Neuronal stem cell (in vitro differentiated cells): Measurements from ENCODE around the gene BCOR.
A peak's percentile ranks its signal among the peaks of the same experiment; 100 is the strongest.

ENCODE experiments used
- DNase-seq: peaks from one replicate; pipeline ENCODE4 v3.0.0-alpha.2; 2013; ENCODE audit warnings: low spot score
- H2AFZ ChIP-seq: one replicate; pipeline ENCODE4 v1.6.1; 2013; ENCODE audit warnings: mild to moderate bottlenecking, low read length, inconsistent platforms
- H2AK5ac ChIP-seq: 2 replicates; pipeline ENCODE4 v1.6.1; 2013; ENCODE audit warnings: low read depth, mild to moderate bottlenecking, inconsistent platforms, low read length, moderate library complexity, mixed read lengths
- H2BK120ac ChIP-seq: 2 replicates; pipeline ENCODE4 v1.6.1; 2013; ENCODE audit warnings: low read depth, mild to moderate bottlenecking, inconsistent platforms, low read length, moderate library complexity, mixed read lengths
- H2BK12ac ChIP-seq: one replicate; pipeline ENCODE4 v1.6.1; 2013; ENCODE audit warnings: low read length, inconsistent platforms
- H2BK15ac ChIP-seq: 2 replicates; pipeline ENCODE4 v1.6.1; 2013; ENCODE audit warnings: mild to moderate bottlenecking, low read length, inconsistent platforms, mixed read lengths
- H2BK5ac ChIP-seq: one replicate; pipeline ENCODE4 v1.6.1; 2013; ENCODE audit warnings: inconsistent platforms, mild to moderate bottlenecking, low read length, moderate library complexity
- H3K14ac ChIP-seq: one replicate; pipeline ENCODE4 v1.6.1; 2013; ENCODE audit warnings: low read length, inconsistent platforms
- H3K18ac ChIP-seq: 2 replicates; pipeline ENCODE4 v1.6.1; 2013; ENCODE audit warnings: low read length, inconsistent platforms
- H3K23ac ChIP-seq: 2 replicates; pipeline ENCODE4 v1.6.1; 2013; ENCODE audit warnings: low read depth, mild to moderate bottlenecking, mixed read lengths, low read length, inconsistent platforms; ENCODE audit not compliant: poor library complexity
- H3K27ac ChIP-seq: replicated peaks from 3 replicates; pipeline ENCODE4 v1.5.1; 2013; ENCODE audit warnings: low read length, inconsistent platforms
- H3K27me3 ChIP-seq, 3 experiments: 2 replicates each; pipeline ENCODE4 v1.6.1; 2013; ENCODE audit warnings: low read length in 3 of 3, mild to moderate bottlenecking in 2 of 3, inconsistent platforms in 1 of 3, low read depth in 1 of 3, mixed read lengths in 1 of 3, moderate library complexity in 1 of 3; ENCODE audit not compliant: control insufficient read depth in 3 of 3, insufficient read depth in 3 of 3
- H3K36me3 ChIP-seq, 2 donors: replicated peaks in 1 of 2; 2 replicates each; pipeline ENCODE4 v1.6.1; 2013; ENCODE audit warnings: low read length in 2 of 2; ENCODE audit not compliant: control insufficient read depth in 2 of 2, insufficient read depth in 2 of 2
- H3K4ac ChIP-seq: 2 replicates; pipeline ENCODE4 v1.6.1; 2013; ENCODE audit warnings: inconsistent platforms, mild to moderate bottlenecking, low read length, moderate library complexity
- H3K4me1 ChIP-seq, 2 donors: 1 replicate in 1 of 2; 2 replicates in 1 of 2; pipeline ENCODE4 v1.6.1; 2013; ENCODE audit warnings: low read length in 2 of 2, low read depth in 1 of 2; ENCODE audit not compliant: control insufficient read depth in 2 of 2, insufficient read depth in 1 of 2
- H3K4me2 ChIP-seq: one replicate; pipeline ENCODE4 v1.6.1; 2013; ENCODE audit warnings: mild to moderate bottlenecking, low read length, inconsistent platforms; ENCODE audit not compliant: insufficient read depth, poor library complexity, severe bottlenecking
- H3K4me3 ChIP-seq, 2 donors: 2 replicates each; pipeline ENCODE4 v1.5.1; 2013; ENCODE audit warnings: low read length in 2 of 2, mild to moderate bottlenecking in 2 of 2, inconsistent platforms in 1 of 2, moderate library complexity in 1 of 2
- H3K79me1 ChIP-seq: one replicate; pipeline ENCODE4 v1.6.1; 2013; ENCODE audit warnings: low read depth, mild to moderate bottlenecking, inconsistent platforms, low read length, moderate library complexity
- H3K9ac ChIP-seq: one replicate; pipeline ENCODE4 v1.6.1; 2013; ENCODE audit warnings: mild to moderate bottlenecking, low read depth, low read length, inconsistent platforms; ENCODE audit not compliant: poor library complexity
- H3K9me3 ChIP-seq, 2 donors: replicated peaks in 1 of 2; 2 replicates each; pipeline versions ENCODE3 to v1.6.1; 2013; ENCODE audit warnings: low read length in 2 of 2, mild to moderate bottlenecking in 2 of 2, inconsistent platforms in 1 of 2, low read depth in 1 of 2, mixed read lengths in 1 of 2, moderate library complexity in 1 of 2; ENCODE audit not compliant: control insufficient read depth in 2 of 2, insufficient read depth in 1 of 2
- H4K8ac ChIP-seq: one replicate; pipeline ENCODE4 v1.6.1; 2013; ENCODE audit warnings: low read depth, mild to moderate bottlenecking, inconsistent platforms, low read length, moderate library complexity
- H4K91ac ChIP-seq: one replicate; pipeline ENCODE4 v1.6.1; 2013; ENCODE audit warnings: low read length, low read depth, mild to moderate bottlenecking, inconsistent platforms; ENCODE audit not compliant: poor library complexity
- WGBS, 2 donors: extraction: QIAGEN DNeasy Blood & Tissue Kit; methylation state at CpG; one replicate each; pipeline ENCODE4 v1.1.7; 2013; ENCODE audit warnings: missing lambda C conversion rate in 2 of 2, mixed read lengths in 1 of 2; ENCODE audit not compliant: insufficient read length in 2 of 2, insufficient replicate concordance in 1 of 2; ENCODE audit errors: extremely low coverage in 2 of 2; 5-methylcytosine and 5-hydroxymethylcytosine counted together

The BCOR gene

GRCh38 chrX:40073439-40074054 is 24.2 kb downstream of the BCOR start:
- Histone ChIP-seq H4K8ac (no peak overlapping the region), H3K79me1 (no peaks in the 10 kb centered on the region), H4K91ac (no peak overlapping the region), H3K27me3 (no peaks in the 10 kb centered on the region), H2BK5ac (no peak overlapping the region), H3K18ac (no peak overlapping the region), H3K27ac (no peak overlapping the region), H3K23ac (no peak overlapping the region), H3K36me3 (peaks cover 13 to 94% of the 10 kb centered on the region in 2 donors), H2AK5ac (no peak overlapping the region), H3K9me3 (no peaks in the 10 kb centered on the region), H3K4me1 (peaks cover 2 to 4% of the 10 kb centered on the region in 2 donors), H2BK12ac (no peak overlapping the region), H3K4ac (no peak overlapping the region), H3K4me3 (no peak overlapping the region), H3K4me2 (no peak overlapping the region), H2BK120ac (no peak overlapping the region), H3K9ac (peak overlapping the region; percentile 21), H3K14ac (no peak overlapping the region), H2BK15ac (no peak overlapping the region), H2AFZ (no peak overlapping the region)
- WGBS, 2 donors: no CpG with 5 or more reads among the region's 26 CpGs
- no peak for DNase-seq

GRCh38 chrX:40072246-40072645 is 25.5 kb downstream of the BCOR start:
- no peak overlapping the region for H3K23ac ChIP-seq
- H3K4me3 ChIP-seq: no peak overlapping the region
- no peak overlapping the region for H3K18ac ChIP-seq
- no peak overlapping the region for H3K9ac ChIP-seq
- H2AFZ ChIP-seq: no peak overlapping the region
- no peak overlapping the region for H4K8ac ChIP-seq
- H3K4me1 ChIP-seq: peaks cover 0 to 4% of the 10 kb centered on the region in 2 donors
- no peak overlapping the region for H2AK5ac ChIP-seq
- H3K79me1 ChIP-seq: no peaks in the 10 kb centered on the region
- H2BK5ac ChIP-seq: no peak overlapping the region
- H3K14ac ChIP-seq: no peak overlapping the region
- H3K36me3 ChIP-seq: peaks cover 20 to 97% of the 10 kb centered on the region in 2 donors
- H3K4ac ChIP-seq: no peak overlapping the region
- no peak overlapping the region for H2BK12ac ChIP-seq
- no peak overlapping the region for H3K27ac ChIP-seq
- no peaks in the 10 kb centered on the region for H3K27me3 ChIP-seq
- H3K9me3 ChIP-seq: no peaks in the 10 kb centered on the region
- H4K91ac ChIP-seq: no peak overlapping the region
- no CpG with 5 or more reads among the region's 9 CpGs for WGBS, 2 donors
- no peak for DNase-seq
- H3K4me2 ChIP-seq: no peak overlapping the region
- no peak overlapping the region for H2BK15ac ChIP-seq
- H2BK120ac ChIP-seq: no peak overlapping the region

- Histone ChIP-seq H3K79me1 (no peaks in the 10 kb centered on the region), H4K91ac (no peak overlapping the region), H2AK5ac (no peak overlapping the region), H3K4me2 (no peak overlapping the region), H2BK12ac (no peak overlapping the region), H2BK120ac (no peak overlapping the region), H2BK5ac (no peak overlapping the region), H3K23ac (no peak overlapping the region), H3K14ac (no peak overlapping the region), H3K9me3 (no peaks in the 10 kb centered on the region), H3K4ac (no peak overlapping the region), H3K4me1 (peaks cover 0 to 3% of the 10 kb centered on the region in 2 donors), H2BK15ac (no peak overlapping the region), H3K9ac (no peak overlapping the region), H3K4me3 (no peak overlapping the region), H3K36me3 (peaks cover 10 to 98% of the 10 kb centered on the region in 2 donors), H4K8ac (no peak overlapping the region), H3K27me3 (no peaks in the 10 kb centered on the region), H2AFZ (no peak overlapping the region), H3K18ac (no peak overlapping the region), H3K27ac (no peak overlapping the region)
- no CpG with 5 or more reads among the region's 4 CpGs for WGBS, 2 donors
- no peak for DNase-seq
Observed at GRCh38 chrX:40068048-40068447, 29.7 kb downstream of the BCOR start.

- Histone ChIP-seq H3K4me1 (peaks cover 0 to 3% of the 10 kb centered on the region in 2 donors), H2BK120ac (no peak overlapping the region), H3K23ac (no peak overlapping the region), H3K4ac (no peak overlapping the region), H2BK5ac (no peak overlapping the region), H2AFZ (no peak overlapping the region), H3K79me1 (no peaks in the 10 kb centered on the region), H3K18ac (no peak overlapping the region), H3K4me2 (no peak overlapping the region), H3K14ac (no peak overlapping the region), H3K9me3 (no peaks in the 10 kb centered on the region), H3K36me3 (peaks cover 10 to 96% of the 10 kb centered on the region in 2 donors), H3K27ac (no peak overlapping the region), H4K91ac (no peak overlapping the region), H3K9ac (no peak overlapping the region), H3K4me3 (no peak overlapping the region), H2BK15ac (no peak overlapping the region), H4K8ac (no peak overlapping the region), H2AK5ac (no peak overlapping the region), H2BK12ac (no peak overlapping the region), H3K27me3 (no peaks in the 10 kb centered on the region)
- DNase-seq: no peak
- no CpG with 5 or more reads among the region's 3 CpGs for WGBS, 2 donors
Observed at GRCh38 chrX:40066700-40067099, 31.1 kb downstream of the BCOR start.
